ENCODE measurements around the gene IQGAP1.

DNA sequence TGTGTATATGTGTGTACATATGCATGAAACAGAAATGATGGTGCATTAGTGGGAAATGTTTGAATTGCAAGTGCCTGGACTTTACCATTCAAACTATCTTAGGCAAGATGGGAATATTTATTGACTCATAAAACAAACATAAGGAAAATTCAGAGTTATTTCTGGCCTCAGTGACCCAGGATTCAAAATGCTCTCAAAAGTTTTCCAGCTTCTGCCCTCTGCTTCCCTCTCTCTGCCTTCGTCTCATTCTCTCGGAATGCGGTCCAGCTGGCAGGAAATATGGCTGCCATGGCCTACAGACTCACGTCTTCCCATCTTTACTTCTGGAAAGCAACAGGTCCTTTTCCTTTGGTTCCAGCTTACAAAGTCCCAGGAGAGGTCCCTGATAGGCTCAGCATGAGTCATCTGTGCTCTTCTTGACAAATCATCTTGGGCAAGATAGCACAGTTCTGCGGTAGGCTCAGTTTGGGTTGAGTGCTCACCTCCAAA lies 44.7 kb upstream of the IQGAP1 start:
- no peak for TF ChIP-seq FOXA1 (IDR thresholded peaks at IDR 0.05)
- TF ChIP-seq SUZ12 (IDR thresholded peaks at IDR 0.05): no peak
- TF ChIP-seq FOXK2 (IDR thresholded peaks at IDR 0.05): no peak
- no peak for TF ChIP-seq CTBP1 (IDR thresholded peaks at IDR 0.05; ENCODE audit: borderline replicate concordance)
- no peak for TF ChIP-seq FOXM1 (IDR thresholded peaks at IDR 0.05; ENCODE audit: borderline replicate concordance)
- TF ChIP-seq SP1 (IDR thresholded peaks at IDR 0.05): no peak
- TF ChIP-seq, protein P1, sequence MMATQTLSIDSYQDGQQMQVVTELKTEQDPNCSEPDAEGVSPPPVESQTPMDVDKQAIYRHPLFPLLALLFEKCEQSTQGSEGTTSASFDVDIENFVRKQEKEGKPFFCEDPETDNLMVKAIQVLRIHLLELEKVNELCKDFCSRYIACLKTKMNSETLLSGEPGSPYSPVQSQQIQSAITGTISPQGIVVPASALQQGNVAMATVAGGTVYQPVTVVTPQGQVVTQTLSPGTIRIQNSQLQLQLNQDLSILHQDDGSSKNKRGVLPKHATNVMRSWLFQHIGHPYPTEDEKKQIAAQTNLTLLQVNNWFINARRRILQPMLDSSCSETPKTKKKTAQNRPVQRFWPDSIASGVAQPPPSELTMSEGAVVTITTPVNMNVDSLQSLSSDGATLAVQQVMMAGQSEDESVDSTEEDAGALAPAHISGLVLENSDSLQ (IDR thresholded peaks at IDR 0.05): no peak
- no peak for TF ChIP-seq BHLHE40 (IDR thresholded peaks at IDR 0.05; ENCODE audit: borderline replicate concordance)
- TF ChIP-seq L3MBTL2 (conservative IDR thresholded peaks at IDR 0.05): no peak
- no peak for TF ChIP-seq TARDBP (IDR thresholded peaks at IDR 0.05)
- TF ChIP-seq ELF4 (IDR thresholded peaks at IDR 0.05): no peak
- TF ChIP-seq HDGF (IDR thresholded peaks at IDR 0.05; ENCODE audit: borderline replicate concordance): no peak

Data from HEK293T (cell line).